Endodermal cell (in vitro differentiated cells): ENCODE data around the gene SREBF1. TPM values are rescaled to one million over a fixed set of nuclear protein-coding genes. Genes with fewer than 3 reads are reported as not detected.

Source experiments
- DNase-seq: peaks from one replicate; pipeline ENCODE4 v3.0.0-alpha.2; 2017
- H3K27ac ChIP-seq: 2 replicates; pipeline ENCODE4 v1.5.1; 2013; ENCODE audit warnings: mild to moderate bottlenecking, low read depth, low read length, moderate library complexity
- H3K27me3 ChIP-seq: 2 replicates; pipeline ENCODE4 v1.6.1; 2013; ENCODE audit warnings: mild to moderate bottlenecking, low read length, moderate library complexity; ENCODE audit not compliant: insufficient read depth, control insufficient read depth, poor library complexity, severe bottlenecking
- H3K36me3 ChIP-seq: 2 replicates; pipeline ENCODE4 v1.7.0; 2013; ENCODE audit warnings: mild to moderate bottlenecking, low read length, moderate library complexity; ENCODE audit not compliant: control insufficient read depth, insufficient read depth
- H3K4me1 ChIP-seq: one replicate; pipeline ENCODE4 v1.7.0; 2013; ENCODE audit warnings: low read length; ENCODE audit not compliant: control insufficient read depth, insufficient read depth
- H3K4me3 ChIP-seq: 2 replicates; pipeline ENCODE4 v1.5.1; 2013; ENCODE audit warnings: mild to moderate bottlenecking, low read length, moderate library complexity
- H3K9ac ChIP-seq: 2 replicates; pipeline ENCODE4 v1.6.1; 2013; ENCODE audit warnings: mild to moderate bottlenecking, low read length, moderate library complexity; ENCODE audit not compliant: poor library complexity, severe bottlenecking; ENCODE audit errors: extremely low read depth
- H3K9me3 ChIP-seq: 2 replicates; pipeline ENCODE4 v1.6.1; 2013; ENCODE audit warnings: mild to moderate bottlenecking, low read length, moderate library complexity; ENCODE audit not compliant: control insufficient read depth
- H3K27ac Mint-ChIP-seq: 2 replicates; pipeline ENCODE4 v1.8.0; 2020; ENCODE audit warnings: mixed read lengths
- H3K27me3 Mint-ChIP-seq: 2 replicates; pipeline ENCODE4 v1.8.0; 2021; ENCODE audit warnings: mild to moderate bottlenecking, mixed read lengths; ENCODE audit not compliant: insufficient read depth
- H3K36me3 Mint-ChIP-seq: 2 replicates; pipeline ENCODE4 v1.8.0; 2020; ENCODE audit warnings: low read depth, mixed read lengths
- H3K4me1 Mint-ChIP-seq: 2 replicates; pipeline ENCODE4 v1.8.0; 2020; ENCODE audit warnings: mixed read lengths
- H3K4me3 Mint-ChIP-seq: 2 replicates; pipeline ENCODE4 v1.8.0; 2020; ENCODE audit warnings: mild to moderate bottlenecking, moderate library complexity, mixed read lengths
- H3K9me3 Mint-ChIP-seq: 2 replicates; pipeline ENCODE4 v1.8.0; 2020; ENCODE audit warnings: mild to moderate bottlenecking, mixed read lengths
- WGBS, 2 experiments: methylation state at CpG; one replicate each; pipeline versions ENCODE4 v1.1.5 to v1.1.7; 2013; ENCODE audit warnings: missing lambda C conversion rate in 2 of 2, mixed read lengths in 1 of 2; ENCODE audit not compliant: insufficient coverage in 1 of 2, insufficient read length in 1 of 2; 5-methylcytosine and 5-hydroxymethylcytosine counted together
- total RNA-seq, 2 donors: library from RNA; stranded (reverse); fragmentation: NEBNext Ultra II Directional in 1 of 2; extraction: Animal tissue kit (Norgen Biotek cat#: 25700) in 1 of 2; gene quantifications; 2 replicates in 1 of 2; 3 replicates in 1 of 2; pipeline ENCODE4 v1.2.1, GENCODE V29; 2021
- TF ChIP-seq, protein P1 (sequence below): fragments of 200-600 bp; sonication (generic); conservative IDR thresholded peaks from 2 replicates; pipeline ENCODE4 v1.5.0; 2021; ENCODE audit warnings: antibody characterized with exemption, mild to moderate bottlenecking

The SREBF1 gene
- total RNA-seq, 2 donors from 2014 or later, result 39.0 to 58.2 TPM

DNA sequence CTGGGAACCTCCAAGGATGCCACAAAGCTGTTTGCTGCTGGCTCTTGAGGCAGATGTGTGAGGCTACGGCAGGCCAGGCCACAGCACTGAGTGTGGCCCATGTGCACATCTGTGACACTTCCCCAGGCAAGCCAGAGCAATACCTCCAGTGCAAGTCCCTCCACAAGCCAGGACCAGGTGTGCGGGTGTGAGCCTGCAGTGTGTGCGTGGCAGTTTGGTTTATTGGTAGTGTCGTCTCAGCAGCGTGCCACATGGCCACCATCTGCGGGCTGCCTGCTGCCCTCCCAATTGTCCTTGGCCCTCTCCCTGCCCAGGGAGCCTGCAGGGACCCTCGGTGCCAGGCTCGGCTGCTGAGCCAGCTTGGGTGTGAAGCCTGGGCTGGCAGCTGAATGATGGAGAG lies 9.9 kb upstream of the SREBF1 start:
- H3K4me3 Mint-ChIP-seq, result no peak overlapping the region
- no peaks in the 10 kb centered on the region for H3K9me3 Mint-ChIP-seq
- H3K9ac ChIP-seq, result no peak overlapping the region

DNA sequence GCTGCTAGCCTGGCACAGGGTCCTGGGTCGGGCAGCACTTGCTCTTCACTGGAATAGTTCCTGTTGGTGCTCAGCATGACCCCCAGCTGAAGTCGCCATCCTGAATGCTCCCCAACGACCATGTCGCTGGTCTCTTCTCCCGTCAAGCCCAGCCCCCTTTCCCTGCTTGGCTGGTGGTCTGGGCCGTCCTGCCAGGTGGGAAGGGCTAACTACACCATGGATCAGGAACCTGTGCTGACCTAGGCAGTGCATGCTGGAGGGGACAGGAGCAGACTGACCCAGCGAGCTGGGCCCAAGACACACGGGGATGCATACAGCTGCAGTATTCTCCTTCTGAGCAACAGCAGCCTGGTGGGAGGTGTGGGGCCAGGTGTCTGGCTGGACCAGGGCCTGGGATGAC lies 9.2 kb upstream of the SREBF1 start:
- Mint-ChIP-seq H3K36me3 (no peaks in the 10 kb centered on the region), H3K9me3 (no peaks in the 10 kb centered on the region), H3K27me3 (no peaks in the 10 kb centered on the region), H3K4me1 (peaks cover 23% of the 10 kb centered on the region), H3K27ac (peak overlapping the region; percentile 58), H3K4me3 (no peak overlapping the region)
- H3K36me3 ChIP-seq, result no peaks in the 10 kb centered on the region
- 73 to 85% methylated on average over 2 to 8 of the region's 8 CpGs for WGBS, 2 experiments
- DNase-seq, result peak; percentile 70
- TF ChIP-seq, protein P1, sequence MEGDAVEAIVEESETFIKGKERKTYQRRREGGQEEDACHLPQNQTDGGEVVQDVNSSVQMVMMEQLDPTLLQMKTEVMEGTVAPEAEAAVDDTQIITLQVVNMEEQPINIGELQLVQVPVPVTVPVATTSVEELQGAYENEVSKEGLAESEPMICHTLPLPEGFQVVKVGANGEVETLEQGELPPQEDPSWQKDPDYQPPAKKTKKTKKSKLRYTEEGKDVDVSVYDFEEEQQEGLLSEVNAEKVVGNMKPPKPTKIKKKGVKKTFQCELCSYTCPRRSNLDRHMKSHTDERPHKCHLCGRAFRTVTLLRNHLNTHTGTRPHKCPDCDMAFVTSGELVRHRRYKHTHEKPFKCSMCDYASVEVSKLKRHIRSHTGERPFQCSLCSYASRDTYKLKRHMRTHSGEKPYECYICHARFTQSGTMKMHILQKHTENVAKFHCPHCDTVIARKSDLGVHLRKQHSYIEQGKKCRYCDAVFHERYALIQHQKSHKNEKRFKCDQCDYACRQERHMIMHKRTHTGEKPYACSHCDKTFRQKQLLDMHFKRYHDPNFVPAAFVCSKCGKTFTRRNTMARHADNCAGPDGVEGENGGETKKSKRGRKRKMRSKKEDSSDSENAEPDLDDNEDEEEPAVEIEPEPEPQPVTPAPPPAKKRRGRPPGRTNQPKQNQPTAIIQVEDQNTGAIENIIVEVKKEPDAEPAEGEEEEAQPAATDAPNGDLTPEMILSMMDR, result no peak
- H3K9me3 ChIP-seq, result no peaks in the 10 kb centered on the region
- H3K4me3 ChIP-seq, result no peak overlapping the region
- no peaks in the 10 kb centered on the region for H3K4me1 ChIP-seq
- H3K27ac ChIP-seq, result no peak overlapping the region
- H3K9ac ChIP-seq, result no peak overlapping the region
- no peaks in the 10 kb centered on the region for H3K27me3 ChIP-seq

More for the DNA sequence above, 9.9 kb upstream of the SREBF1 start:
- TF ChIP-seq, protein P1, result no peak
- no peaks in the 10 kb centered on the region for H3K36me3 ChIP-seq
- 92 to 95% methylated on average over 5 to 8 of the region's 8 CpGs for WGBS, 2 experiments
- Mint-ChIP-seq H3K4me1 (peaks cover 23% of the 10 kb centered on the region), H3K36me3 (no peaks in the 10 kb centered on the region), H3K27ac (no peak overlapping the region), H3K27me3 (peaks cover 2% of the 10 kb centered on the region)
- H3K9me3 ChIP-seq, result no peaks in the 10 kb centered on the region
- H3K27me3 ChIP-seq, result no peaks in the 10 kb centered on the region
- no peaks in the 10 kb centered on the region for H3K4me1 ChIP-seq
- H3K4me3 ChIP-seq, result no peak overlapping the region
- peak; percentile 45 for DNase-seq
- H3K27ac ChIP-seq, result no peak overlapping the region

DNA sequence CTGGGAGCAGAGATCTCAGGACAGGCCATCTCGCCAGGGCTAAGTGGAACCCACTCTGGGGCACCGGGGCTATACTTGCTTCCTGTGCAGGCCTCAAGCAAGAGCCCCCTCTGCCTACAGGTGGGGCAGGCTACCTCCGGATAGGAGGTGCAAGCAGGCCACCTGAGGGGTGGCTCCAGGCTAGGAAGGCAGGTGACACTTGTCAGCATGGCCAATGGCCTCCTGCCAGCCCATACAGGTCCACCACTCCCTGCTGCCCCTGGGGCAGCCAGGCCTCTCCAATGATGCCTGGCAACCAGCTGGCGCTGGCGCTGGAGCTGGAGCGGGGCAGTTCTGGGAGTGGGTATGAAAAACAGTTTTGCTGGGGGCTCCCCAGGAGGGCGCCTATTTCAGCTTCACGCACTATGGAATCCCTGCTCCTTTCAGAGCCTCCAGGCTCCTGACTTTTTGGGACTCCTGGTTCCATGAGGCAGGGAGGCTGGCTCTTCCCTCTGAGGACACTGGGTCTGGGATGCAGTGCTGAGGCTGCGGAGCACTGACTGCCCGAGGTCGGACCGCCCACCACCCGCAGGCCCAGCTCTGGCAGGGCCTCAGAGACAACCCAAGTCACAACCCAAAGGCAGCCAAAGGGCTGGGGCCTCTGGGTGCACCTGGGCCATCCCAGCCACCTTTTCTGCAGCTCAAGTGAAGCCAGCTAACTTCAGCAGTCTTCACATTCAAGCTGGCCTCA lies 8.4 kb upstream of the SREBF1 start:
- no peaks in the 10 kb centered on the region for H3K9me3 ChIP-seq
- Mint-ChIP-seq H3K9me3 (no peaks in the 10 kb centered on the region), H3K36me3 (no peaks in the 10 kb centered on the region), H3K4me1 (peaks cover 19% of the 10 kb centered on the region), H3K27ac (no peak overlapping the region), H3K4me3 (no peak overlapping the region), H3K27me3 (no peaks in the 10 kb centered on the region)
- no peaks in the 10 kb centered on the region for H3K27me3 ChIP-seq
- TF ChIP-seq, protein P1, result no peak
- no peak overlapping the region for H3K27ac ChIP-seq
- DNase-seq, result peak; percentile 57
- H3K4me1 ChIP-seq, result no peaks in the 10 kb centered on the region
- WGBS, 2 experiments, result 94% methylated on average over 11 to 13 of the region's 13 CpGs
- no peak overlapping the region for H3K4me3 ChIP-seq
- no peak overlapping the region for H3K9ac ChIP-seq
- H3K36me3 ChIP-seq, result no peaks in the 10 kb centered on the region
